Thoracic aorta (tissue), 2 donors: Measurements from ENCODE around the gene VWA8. TPM values are rescaled to one million over a fixed set of nuclear protein-coding genes. Genes with fewer than 3 reads are reported as not detected.

Experiments used
- ATAC-seq: fragments of 150-250 bp; one replicate; pipeline ENCODE4 v1.8.0; 2017; ENCODE audit warnings: low read depth; ENCODE audit not compliant: insufficient number of reproducible peaks, low FRiP score
- DNase-seq: peaks from one replicate; pipeline ENCODE4 v3.0.0-alpha.2; 2020; ENCODE audit warnings: low spot score
- H3K27ac ChIP-seq, 2 donors: fragments of 200-600 bp; sonication (generic); 1 replicate in 1 of 2; 2 replicates in 1 of 2; pipeline ENCODE4 v1.5.1; 2016; ENCODE audit warnings: mild to moderate bottlenecking in 2 of 2, moderate library complexity in 2 of 2
- H3K27me3 ChIP-seq: fragments of 200-600 bp; sonication (generic); replicated peaks from 2 replicates; pipeline ENCODE4 v1.6.0; 2016; ENCODE audit warnings: mild to moderate bottlenecking; ENCODE audit not compliant: insufficient read depth
- H3K36me3 ChIP-seq: fragments of 200-600 bp; sonication (generic); one replicate; pipeline ENCODE4 v1.5.1; 2016
- H3K4me1 ChIP-seq, 2 donors: fragments of 200-600 bp; sonication (generic); 1 replicate in 1 of 2; 2 replicates in 1 of 2; pipeline versions ENCODE4 v1.5.1 to v1.6.0; 2016; ENCODE audit warnings: low read depth in 2 of 2, mild to moderate bottlenecking in 1 of 2; ENCODE audit not compliant: control insufficient read depth in 1 of 2
- H3K4me3 ChIP-seq: fragments of 200-600 bp; sonication (generic); 2 replicates; pipeline ENCODE4 v1.5.1; 2016; ENCODE audit warnings: mild to moderate bottlenecking
- H3K9me3 ChIP-seq: fragments of 200-600 bp; sonication (generic); 2 replicates; pipeline ENCODE4 v1.5.1; 2016
- total RNA-seq, 2 donors: library from RNA; depleted of rRNA; stranded (reverse); fragments of >200 nt; gene quantifications; one replicate each; pipeline versions ENCODE4 v1.1.0 to v1.2.3, GENCODE V29; 2016
- TF ChIP-seq, protein P1 (sequence below): fragments of 200-600 bp; sonication (generic); IDR thresholded peaks from one replicate; pipeline ENCODE4 v1.5.1; 2019; ENCODE audit warnings: antibody characterized with exemption

The VWA8 gene
- 10 to 100 TPM; 19.8 to 25.3 TPM for total RNA-seq

DNA sequence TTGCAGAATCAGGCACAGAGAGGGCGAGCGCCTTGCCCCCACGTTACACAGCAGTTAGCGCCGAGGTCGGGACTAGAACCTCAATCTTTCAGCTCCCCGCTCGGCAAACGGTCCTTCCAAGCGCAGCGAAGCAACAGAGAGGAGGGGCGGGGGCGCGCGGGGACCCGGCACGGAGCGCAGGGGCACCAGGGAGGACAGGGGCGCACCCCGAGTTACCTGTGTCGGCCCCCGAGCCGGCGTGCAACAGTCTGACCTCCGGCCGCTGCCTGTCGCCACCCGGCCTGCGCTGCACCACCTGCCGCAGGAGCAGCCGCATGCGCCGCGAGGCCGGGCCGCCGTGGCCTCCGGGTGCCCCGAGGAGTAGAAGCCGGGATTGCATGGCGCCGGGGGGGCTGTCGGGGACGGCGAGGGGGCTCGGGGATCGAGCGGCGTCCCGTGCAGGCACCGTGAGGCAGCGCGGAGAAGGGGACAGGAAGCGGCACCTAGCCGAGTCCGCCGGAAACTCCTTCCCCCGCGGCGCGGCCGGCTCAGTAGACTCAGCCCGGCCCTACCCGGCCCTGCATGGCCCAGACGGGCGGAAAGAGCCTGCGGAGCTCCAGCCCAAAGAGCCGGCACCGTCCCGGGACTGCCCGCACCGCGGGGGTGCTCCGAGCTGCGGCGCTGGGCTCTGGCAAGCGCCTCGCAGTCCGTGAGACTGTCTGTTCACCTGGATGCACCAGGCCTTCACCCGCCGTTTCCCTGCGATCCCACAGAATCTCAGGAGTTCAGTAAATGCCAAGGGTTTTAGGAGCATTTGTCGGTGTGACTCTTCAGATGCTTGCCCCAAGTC, at the start of gene VWA8:
Gene VWA8, minus strand, starts transcription at position 473 of the 829 bp plus-strand sequence. Its CDS starts 94 bp downstream, at position 379.
- Histone ChIP-seq H3K9me3 (no peaks in the 10 kb centered on the region), H3K27ac (peak within 1 kb of the TSS; percentile 77 to 91), H3K4me3 (peak within 1 kb of the TSS; percentile 97), H3K4me1 (peaks cover 3 to 24% of the 10 kb centered on the region in 2 donors), H3K27me3 (no peaks in the 10 kb centered on the region), H3K36me3 (no peaks in the 10 kb centered on the region)
- ATAC-seq (peak; percentile 42), DNase-seq (peak; percentile 21)
- TF ChIP-seq, protein P1, sequence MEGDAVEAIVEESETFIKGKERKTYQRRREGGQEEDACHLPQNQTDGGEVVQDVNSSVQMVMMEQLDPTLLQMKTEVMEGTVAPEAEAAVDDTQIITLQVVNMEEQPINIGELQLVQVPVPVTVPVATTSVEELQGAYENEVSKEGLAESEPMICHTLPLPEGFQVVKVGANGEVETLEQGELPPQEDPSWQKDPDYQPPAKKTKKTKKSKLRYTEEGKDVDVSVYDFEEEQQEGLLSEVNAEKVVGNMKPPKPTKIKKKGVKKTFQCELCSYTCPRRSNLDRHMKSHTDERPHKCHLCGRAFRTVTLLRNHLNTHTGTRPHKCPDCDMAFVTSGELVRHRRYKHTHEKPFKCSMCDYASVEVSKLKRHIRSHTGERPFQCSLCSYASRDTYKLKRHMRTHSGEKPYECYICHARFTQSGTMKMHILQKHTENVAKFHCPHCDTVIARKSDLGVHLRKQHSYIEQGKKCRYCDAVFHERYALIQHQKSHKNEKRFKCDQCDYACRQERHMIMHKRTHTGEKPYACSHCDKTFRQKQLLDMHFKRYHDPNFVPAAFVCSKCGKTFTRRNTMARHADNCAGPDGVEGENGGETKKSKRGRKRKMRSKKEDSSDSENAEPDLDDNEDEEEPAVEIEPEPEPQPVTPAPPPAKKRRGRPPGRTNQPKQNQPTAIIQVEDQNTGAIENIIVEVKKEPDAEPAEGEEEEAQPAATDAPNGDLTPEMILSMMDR = no peak

DNA sequence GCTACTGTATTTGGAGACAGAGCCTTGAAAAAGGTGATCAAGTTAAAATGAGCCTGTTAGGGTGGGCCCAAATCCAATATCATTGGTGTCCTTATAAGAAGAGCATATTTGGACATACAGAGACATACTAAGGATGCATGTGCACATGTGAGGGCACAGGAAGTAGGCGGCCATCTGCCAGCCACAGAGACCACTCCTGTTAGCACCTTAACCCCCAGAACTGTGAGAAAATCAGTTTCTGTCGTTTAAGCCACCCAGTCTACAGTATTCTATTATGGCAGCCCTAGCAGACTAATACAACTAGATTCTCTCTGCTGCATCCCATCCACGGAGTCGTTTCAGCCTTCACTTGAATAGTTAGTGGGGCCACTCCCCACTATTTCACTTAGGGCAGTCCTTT, 48.1 kb upstream of the VWA8 start:
- no peaks in the 10 kb centered on the region for H3K9me3 ChIP-seq
- TF ChIP-seq, protein P1 = no peak
- H3K27me3 ChIP-seq = no peaks in the 10 kb centered on the region
- H3K4me1 ChIP-seq = peaks cover 12 to 30% of the 10 kb centered on the region in 2 donors
- no peak overlapping the region for H3K4me3 ChIP-seq
- no peak overlapping the region for H3K27ac ChIP-seq
- no peaks in the 10 kb centered on the region for H3K36me3 ChIP-seq
- DNase-seq (no peak), ATAC-seq (no peak)

DNA sequence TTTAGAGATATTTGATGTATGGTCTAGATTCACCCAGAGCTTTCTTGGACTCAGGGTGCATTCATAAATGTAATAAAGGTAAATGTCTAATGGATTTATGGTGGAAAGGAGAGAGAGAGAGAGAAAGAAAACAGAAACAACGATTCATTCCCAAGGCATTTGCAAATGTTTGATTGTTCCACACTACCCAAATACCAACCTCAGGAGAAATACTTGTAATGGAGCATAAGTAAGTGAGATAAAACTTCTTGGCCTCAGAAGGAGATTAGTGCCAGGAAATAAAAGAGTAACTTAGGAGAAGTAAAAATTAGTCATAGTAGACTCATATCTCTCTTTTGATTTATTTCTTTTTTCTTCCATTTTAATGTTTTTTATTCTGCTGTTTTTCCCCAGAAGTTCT, 46.9 kb upstream of the VWA8 start:
- H3K36me3 ChIP-seq = no peaks in the 10 kb centered on the region
- peak overlapping the region; percentile 2 to 45 for H3K27ac ChIP-seq
- no peak overlapping the region for H3K4me3 ChIP-seq
- DNase-seq = no peak
- H3K4me1 ChIP-seq = peaks cover 12 to 30% of the 10 kb centered on the region in 2 donors
- H3K27me3 ChIP-seq = no peaks in the 10 kb centered on the region
- H3K9me3 ChIP-seq = no peaks in the 10 kb centered on the region
- no peak for ATAC-seq
- TF ChIP-seq, protein P1 = no peak

DNA sequence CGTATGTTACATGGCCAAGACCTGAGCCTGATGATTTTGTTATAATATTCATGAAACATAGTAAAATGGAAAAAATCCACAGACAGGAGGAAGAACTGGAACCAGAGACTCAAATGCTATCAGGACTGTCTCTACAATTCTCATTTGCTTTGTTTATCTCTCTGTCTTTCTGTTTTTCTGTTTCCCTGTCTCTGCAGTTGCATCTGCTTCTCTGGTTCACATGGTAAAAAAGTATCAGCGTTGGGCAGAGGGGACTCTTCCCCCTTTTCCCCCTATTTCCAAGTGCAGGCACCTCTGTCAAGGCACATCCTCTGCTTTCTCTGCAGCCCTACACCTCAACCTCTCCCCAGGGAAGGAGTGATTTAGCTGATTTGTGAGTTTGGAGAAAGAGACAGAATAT, 41.2 kb upstream of the VWA8 start:
- Histone ChIP-seq H3K27me3 (no peaks in the 10 kb centered on the region), H3K4me1 (no peaks in the 10 kb centered on the region), H3K27ac (no peak overlapping the region), H3K4me3 (no peak overlapping the region), H3K9me3 (no peaks in the 10 kb centered on the region), H3K36me3 (no peaks in the 10 kb centered on the region)
- ATAC-seq (no peak), DNase-seq (no peak)
- TF ChIP-seq, protein P1 = no peak

DNA sequence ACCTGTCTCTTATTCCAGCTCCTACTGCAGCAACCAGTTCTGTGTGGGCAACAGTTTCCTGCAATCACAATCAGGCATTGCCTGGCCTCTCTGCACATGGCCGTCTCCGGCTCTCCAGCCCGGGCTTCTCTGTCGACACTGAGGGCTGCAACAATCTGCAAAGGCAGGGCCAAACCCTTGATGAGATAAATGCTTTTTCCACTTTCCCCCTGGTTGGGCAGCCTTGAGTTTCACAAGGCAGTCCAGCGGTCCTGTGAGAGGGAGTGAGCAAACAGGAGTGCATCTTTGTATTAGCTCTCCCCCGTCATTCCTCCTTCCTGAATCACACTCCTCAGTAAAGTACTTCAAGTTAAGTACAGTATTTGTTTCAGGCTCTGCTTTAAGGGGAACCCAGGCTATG, 40.7 kb upstream of the VWA8 start:
- Histone ChIP-seq H3K36me3 (no peaks in the 10 kb centered on the region), H3K9me3 (no peaks in the 10 kb centered on the region), H3K27ac (no peak overlapping the region), H3K27me3 (no peaks in the 10 kb centered on the region), H3K4me1 (no peaks in the 10 kb centered on the region), H3K4me3 (no peak overlapping the region)
- ATAC-seq (no peak), DNase-seq (no peak)
- TF ChIP-seq, protein P1 = no peak
